Aorta (tissue), 5 donors: ENCODE results near the gene ITIH3. TPM values are rescaled to one million over a fixed set of nuclear protein-coding genes. Genes with fewer than 3 reads are reported as not detected.

ENCODE experiments used
- ATAC-seq: fragments of 200-7000 bp; cut with Tn5 transposase; one replicate; pipeline ENCODE4 v1.9.1; 2022; ENCODE audit warnings: moderate library complexity; ENCODE audit not compliant: low FRiP score
- DNase-seq, 2 donors: peaks; one replicate each; pipeline ENCODE4 v3.0.0-alpha.2; 2020
- H3K27ac ChIP-seq, 2 donors: one replicate each; pipeline ENCODE4 v1.5.1; 2013; ENCODE audit warnings: low read length in 2 of 2, mild to moderate bottlenecking in 2 of 2, moderate library complexity in 2 of 2, control low read depth in 1 of 2, inconsistent platforms in 1 of 2, low read depth in 1 of 2
- H3K27me3 ChIP-seq, 2 donors: one replicate each; pipeline ENCODE4 v1.6.1; 2013; ENCODE audit warnings: control low read depth in 1 of 2, low read length in 1 of 2, mild to moderate bottlenecking in 1 of 2, moderate library complexity in 1 of 2; ENCODE audit not compliant: insufficient read depth in 2 of 2, control insufficient read depth in 1 of 2
- H3K36me3 ChIP-seq, 2 donors: one replicate each; pipeline ENCODE4 v1.6.1; 2013; ENCODE audit warnings: control low read depth in 1 of 2, low read length in 1 of 2, mild to moderate bottlenecking in 1 of 2; ENCODE audit not compliant: insufficient read depth in 2 of 2, control insufficient read depth in 1 of 2
- H3K4me1 ChIP-seq, 2 donors: one replicate each; pipeline ENCODE4 v1.6.1; 2013; ENCODE audit warnings: low read length in 2 of 2, control low read depth in 1 of 2, mild to moderate bottlenecking in 1 of 2, moderate library complexity in 1 of 2; ENCODE audit not compliant: insufficient read depth in 2 of 2, control insufficient read depth in 1 of 2
- H3K4me3 ChIP-seq, 2 donors: one replicate each; pipeline ENCODE4 v1.5.1; 2013; ENCODE audit warnings: low read length in 2 of 2, control low read depth in 1 of 2, mild to moderate bottlenecking in 1 of 2
- H3K9me3 ChIP-seq: one replicate; pipeline ENCODE4 v1.6.1; 2013; ENCODE audit warnings: mild to moderate bottlenecking, low read length; ENCODE audit not compliant: control insufficient read depth
- WGBS, 2 donors: extraction: QIAGEN DNeasy Blood & Tissue Kit; methylation state at CpG; one replicate each; pipeline ENCODE4 v1.1.7; 2013; 5-methylcytosine and 5-hydroxymethylcytosine counted together
- intact Hi-C, 2 donors: fragments of 100-400 bp; cut with DNase I; formaldehyde crosslinking; loops; one replicate each; pipeline versions ENCODE4 v1.14.2 to v1.15.0; 2022
- polyA plus RNA-seq, 2 donors: library from polyadenylated mRNA; stranded (reverse); fragments of 200-250 nt; gene quantifications; one replicate each; pipeline ENCODE4 v1.2.3, GENCODE V29; 2013
- total RNA-seq, 2 donors: library from RNA; stranded (reverse); fragmentation: NEBNext Ultra II Directional; extraction: Animal tissue kit (Norgen Biotek cat#: 25700); gene quantifications; one replicate each; pipeline ENCODE4 v1.2.1, GENCODE V29; 2021
- donor health status: healthy with polysubstance abuse.
- donor health status: Bipolar disorder and iron deficiency.
- donor health status: DM: no; HTN: no; CAD: no.
- donor health status: DM: no; HTN: no; CAD: no.
- donor health status: DM: yes; HTN: yes; CAD: no.

ITIH3 gene
- total and polyA plus RNA-seq, 4 donors: 2.4 to 75.1 (median 6.2) TPM

DNA sequence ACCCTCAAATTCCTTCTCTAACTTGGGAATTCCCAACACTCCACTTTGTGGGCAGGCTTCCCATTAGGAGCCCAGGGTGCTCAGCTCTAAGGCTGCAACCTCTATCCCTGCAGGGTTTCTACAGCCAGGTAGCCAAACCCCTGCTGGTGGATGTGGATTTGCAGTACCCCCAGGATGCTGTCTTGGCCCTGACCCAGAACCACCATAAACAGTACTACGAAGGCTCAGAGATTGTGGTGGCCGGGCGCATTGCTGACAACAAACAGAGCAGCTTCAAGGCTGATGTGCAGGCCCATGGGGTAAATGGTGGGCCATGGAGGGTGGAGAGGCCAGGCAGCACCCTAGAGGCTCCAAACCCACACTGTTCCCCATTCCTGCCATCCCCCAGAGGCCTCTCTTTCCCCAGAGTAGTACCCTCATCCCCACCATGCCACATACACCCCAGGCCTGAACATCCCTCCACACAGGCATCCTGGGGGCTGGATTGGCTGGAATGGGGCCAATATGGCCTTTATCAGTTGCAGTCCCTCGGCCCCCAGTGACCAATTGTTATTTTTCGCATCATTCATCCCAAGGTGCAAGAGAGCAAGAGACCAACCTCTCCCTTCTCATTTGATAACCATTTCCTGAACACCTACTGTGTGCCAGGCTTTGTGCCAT, 9.5 kb upstream of the ITIH3 start:
- Histone ChIP-seq H3K36me3 (no peaks in the 10 kb centered on the region), H3K27me3 (no peaks in the 10 kb centered on the region), H3K4me3 (no peak overlapping the region), H3K27ac (no peak overlapping the region), H3K4me1 (no peaks in the 10 kb centered on the region), H3K9me3 (no peaks in the 10 kb centered on the region)
- ATAC-seq: no peak
- DNase-seq: peak in 1 of 2 donors; percentile 28
- intact Hi-C loops: no loop called here
- 81 to 86% methylated on average over 5 of the region's 5 CpGs for WGBS, 2 donors

DNA sequence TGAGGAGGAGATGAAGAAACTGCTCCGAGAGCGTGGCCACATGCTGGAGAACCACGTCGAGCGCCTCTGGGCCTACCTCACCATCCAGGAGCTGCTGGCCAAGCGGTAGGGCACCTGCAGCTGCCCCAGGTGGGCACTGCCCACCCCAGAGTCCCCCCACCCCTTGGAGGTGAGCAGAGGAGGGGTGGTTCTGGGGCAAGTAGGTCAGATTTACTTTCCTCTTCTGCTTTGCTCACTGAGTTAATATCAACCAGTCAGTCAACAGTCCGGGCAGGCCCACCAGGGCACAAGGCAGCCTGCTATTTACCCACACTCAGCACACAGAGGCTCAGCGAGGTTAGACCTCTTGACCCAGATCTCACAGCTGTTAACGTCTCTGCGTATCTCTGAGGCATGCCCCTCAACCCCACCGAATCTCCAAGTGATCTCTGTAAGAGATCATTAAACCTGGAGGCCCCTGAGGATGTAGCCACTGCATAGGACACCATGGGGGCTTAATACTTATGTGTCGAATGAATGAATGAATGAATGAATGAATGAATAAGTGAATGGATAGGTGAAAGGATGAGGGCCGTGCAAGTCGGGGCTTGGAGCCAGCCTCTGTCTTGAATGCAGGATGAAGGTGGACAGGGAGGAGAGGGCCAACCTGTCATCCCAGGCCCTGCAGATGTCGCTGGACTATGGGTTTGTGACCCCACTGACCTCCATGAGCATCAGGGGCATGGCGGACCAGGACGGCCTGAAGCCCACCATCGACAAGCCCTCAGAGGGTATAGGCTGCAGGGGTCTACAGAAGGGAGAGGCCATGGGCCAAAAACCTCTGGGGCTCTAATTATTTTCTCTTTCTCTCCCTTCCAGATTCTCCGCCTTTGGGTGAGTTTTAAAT, 8.0 kb upstream of the ITIH3 start:
- Histone ChIP-seq H3K36me3 (no peaks in the 10 kb centered on the region), H3K27ac (no peak overlapping the region), H3K9me3 (no peaks in the 10 kb centered on the region), H3K4me1 (no peaks in the 10 kb centered on the region), H3K4me3 (no peak overlapping the region), H3K27me3 (no peaks in the 10 kb centered on the region)
- ATAC-seq (no peak), DNase-seq (peak; percentile 42 to 51)
- intact Hi-C loops: no loop called here
- WGBS, 2 donors: 84 to 88% methylated on average over 19 of the region's 19 CpGs

DNA sequence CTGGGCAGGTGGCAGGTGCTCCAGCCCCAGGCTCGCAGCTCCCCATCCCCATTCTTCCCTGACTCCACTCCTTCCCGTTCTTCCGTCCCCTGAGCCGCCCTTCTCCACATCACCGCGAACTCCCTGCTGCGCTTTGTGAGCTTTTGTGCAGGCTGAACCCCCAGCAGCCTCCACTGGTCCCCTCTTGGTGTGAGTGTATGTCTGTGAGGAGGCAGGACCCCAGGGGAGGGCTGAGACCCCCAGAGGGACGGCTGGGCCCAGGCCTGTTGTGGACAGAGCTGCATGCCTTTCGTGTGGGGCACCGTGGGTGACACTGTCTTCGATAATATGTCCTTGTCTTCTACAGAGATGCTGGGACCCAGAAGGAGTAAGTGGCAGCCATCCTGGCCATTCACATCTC, 7.3 kb upstream of the ITIH3 start:
- Histone ChIP-seq H3K4me1 (no peaks in the 10 kb centered on the region), H3K27ac (no peak overlapping the region), H3K4me3 (no peak overlapping the region), H3K36me3 (no peaks in the 10 kb centered on the region), H3K27me3 (no peaks in the 10 kb centered on the region), H3K9me3 (no peaks in the 10 kb centered on the region)
- ATAC-seq (no peak), DNase-seq (peak; percentile 36 to 45)
- WGBS, 2 donors: 87 to 90% methylated on average over 11 of the region's 11 CpGs
- intact Hi-C loops: no loop called here

DNA sequence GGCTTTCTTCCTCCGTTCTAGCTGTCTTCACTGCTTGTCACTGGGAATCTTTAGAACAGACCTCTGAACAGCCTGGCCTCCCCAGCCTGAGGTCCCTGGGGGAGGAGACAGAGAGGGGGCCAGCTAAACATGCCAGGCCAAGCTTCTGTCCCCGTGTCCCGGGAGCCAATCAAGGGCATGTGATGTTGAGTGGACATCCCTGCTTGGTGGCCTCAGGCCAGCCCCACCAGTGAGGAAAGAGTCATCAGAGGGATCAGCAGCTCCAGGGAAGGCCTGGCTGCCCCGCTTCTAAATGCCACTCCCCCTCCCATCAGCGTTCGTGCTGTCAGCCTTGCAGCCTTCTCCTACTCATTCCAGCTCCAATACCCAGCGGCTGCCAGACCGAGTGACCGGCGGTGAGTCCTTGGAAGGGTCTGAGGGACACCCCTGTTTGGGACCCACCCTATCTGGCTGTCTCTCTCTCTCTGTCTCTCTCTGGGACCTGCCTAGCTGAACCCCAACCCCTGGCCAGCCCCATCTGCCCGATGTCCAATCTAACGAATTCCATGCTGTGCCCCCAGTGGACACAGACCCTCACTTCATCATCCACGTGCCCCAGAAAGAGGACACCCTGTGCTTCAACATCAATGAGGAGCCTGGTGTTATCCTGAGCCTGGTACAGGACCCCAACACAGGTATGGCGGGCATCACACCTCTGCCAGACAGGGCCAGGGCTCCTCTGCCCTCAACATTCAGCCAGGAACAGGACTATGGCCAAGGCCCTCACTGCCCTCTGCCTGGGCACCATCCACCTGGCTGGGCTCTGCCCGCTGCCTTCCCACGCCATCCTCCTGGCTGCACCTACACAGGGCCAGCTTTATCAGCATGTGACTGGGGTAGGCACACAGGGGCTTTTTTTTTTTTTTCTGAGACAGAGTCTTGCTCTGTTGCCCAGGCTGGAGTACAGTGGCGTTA, 6.6 kb upstream of the ITIH3 start:
- no peaks in the 10 kb centered on the region for H3K9me3 ChIP-seq
- no peak overlapping the region for H3K4me3 ChIP-seq
- H3K27me3 ChIP-seq: no peaks in the 10 kb centered on the region
- intact Hi-C loops: no loop called here
- no peaks in the 10 kb centered on the region for H3K4me1 ChIP-seq
- peak; percentile 36 to 72 for DNase-seq
- H3K36me3 ChIP-seq: no peaks in the 10 kb centered on the region
- no peak overlapping the region for H3K27ac ChIP-seq
- ATAC-seq: no peak
- WGBS, 2 donors: 64 to 70% methylated on average over 16 to 17 of the region's 17 CpGs

DNA sequence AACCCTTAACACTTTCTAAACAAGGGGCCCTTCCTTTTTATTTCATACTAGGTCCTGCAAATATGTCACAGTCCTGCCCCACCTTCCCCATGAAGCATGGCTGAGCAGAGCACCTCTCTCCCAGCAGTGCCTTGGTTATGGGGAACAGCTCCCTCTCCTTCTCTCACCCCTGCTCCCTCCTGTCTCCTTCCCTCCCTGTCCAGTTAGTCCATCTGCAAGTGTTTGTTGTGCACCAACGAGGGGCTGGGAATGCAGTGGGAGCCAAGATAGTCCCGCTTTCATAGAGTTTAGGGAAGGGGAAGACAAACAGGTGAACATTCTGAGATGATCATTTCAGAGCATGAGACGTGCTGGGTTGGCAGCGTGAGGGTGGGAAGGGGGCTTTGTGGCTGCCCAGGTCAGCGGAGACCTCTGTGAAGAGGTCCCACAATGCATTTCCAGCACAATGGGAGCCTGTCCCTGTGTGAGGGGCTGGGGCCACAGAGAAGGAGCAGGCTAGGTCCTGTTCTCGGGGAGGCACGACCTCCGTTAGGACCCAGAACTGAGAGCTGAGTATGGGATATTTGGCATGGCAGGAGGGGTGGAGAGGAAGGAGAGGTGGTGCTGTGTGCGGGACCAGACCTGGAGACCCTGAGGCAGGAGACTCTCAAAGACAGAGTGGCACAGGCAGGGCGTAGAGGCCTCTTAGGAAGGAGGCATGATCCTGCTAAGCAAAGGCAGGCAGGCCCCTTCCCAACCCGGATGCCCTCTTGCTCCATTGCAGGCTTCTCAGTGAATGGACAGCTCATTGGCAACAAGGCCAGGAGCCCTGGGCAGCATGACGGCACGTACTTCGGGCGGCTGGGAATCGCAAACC, 5.5 kb upstream of the ITIH3 start:
- Histone ChIP-seq H3K27ac (no peak overlapping the region), H3K36me3 (no peaks in the 10 kb centered on the region), H3K9me3 (no peaks in the 10 kb centered on the region), H3K4me1 (no peaks in the 10 kb centered on the region), H3K4me3 (no peak overlapping the region), H3K27me3 (no peaks in the 10 kb centered on the region)
- ATAC-seq (no peak), DNase-seq (peak; percentile 36 to 56)
- intact Hi-C loops: no loop called here
- 82 to 84% methylated on average over 16 of the region's 16 CpGs for WGBS, 2 donors

DNA sequence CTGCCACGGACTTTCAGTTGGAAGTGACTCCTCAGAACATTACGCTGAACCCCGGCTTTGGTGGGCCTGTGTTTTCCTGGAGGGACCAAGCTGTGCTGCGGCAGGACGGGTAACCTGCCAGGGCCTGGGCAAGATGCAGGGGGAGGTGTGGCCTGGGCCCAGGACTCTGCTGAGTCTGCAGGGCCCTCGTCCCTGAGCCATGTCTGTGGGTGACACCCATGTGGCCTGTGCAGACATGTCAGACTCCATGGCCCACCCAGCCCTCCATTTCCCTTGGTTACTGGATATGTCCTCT, 4.9 kb upstream of the ITIH3 start:
- no peaks in the 10 kb centered on the region for H3K27me3 ChIP-seq
- no peak for ATAC-seq
- H3K27ac ChIP-seq: no peak overlapping the region
- H3K9me3 ChIP-seq: no peaks in the 10 kb centered on the region
- intact Hi-C loops: no loop called here
- no peak overlapping the region for H3K4me3 ChIP-seq
- H3K36me3 ChIP-seq: no peaks in the 10 kb centered on the region
- H3K4me1 ChIP-seq: no peaks in the 10 kb centered on the region
- no peak for DNase-seq
- WGBS, 2 donors: 84 to 88% methylated on average over 6 of the region's 6 CpGs

DNA sequence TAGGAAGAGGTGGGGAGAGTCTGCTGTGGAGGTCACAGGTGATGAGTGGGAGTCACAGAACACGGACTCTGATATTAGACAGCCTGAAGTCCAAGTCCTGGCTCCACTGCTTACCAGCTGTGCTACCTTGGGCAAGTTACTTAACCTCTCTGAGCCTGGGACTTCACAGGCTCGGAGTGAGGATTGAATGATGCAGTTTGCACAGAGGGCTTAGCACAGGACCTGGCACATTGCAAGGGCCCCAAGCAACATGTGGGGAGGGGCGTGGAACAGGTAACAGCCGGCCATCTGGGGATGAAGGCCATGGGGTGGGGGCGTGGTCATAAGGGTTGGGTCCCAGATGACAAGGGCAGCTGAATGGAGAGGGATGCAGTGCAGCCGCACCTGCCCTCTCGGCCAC, 4.3 kb upstream of the ITIH3 start:
- DNase-seq (peak; percentile 26 to 61), ATAC-seq (no peak)
- Histone ChIP-seq H3K27ac (no peak overlapping the region), H3K9me3 (no peaks in the 10 kb centered on the region), H3K36me3 (no peaks in the 10 kb centered on the region), H3K4me3 (no peak overlapping the region), H3K27me3 (no peaks in the 10 kb centered on the region), H3K4me1 (no peaks in the 10 kb centered on the region)
- 90% methylated on average over 7 of the region's 7 CpGs for WGBS, 2 donors
- intact Hi-C loops: no loop called here

DNA sequence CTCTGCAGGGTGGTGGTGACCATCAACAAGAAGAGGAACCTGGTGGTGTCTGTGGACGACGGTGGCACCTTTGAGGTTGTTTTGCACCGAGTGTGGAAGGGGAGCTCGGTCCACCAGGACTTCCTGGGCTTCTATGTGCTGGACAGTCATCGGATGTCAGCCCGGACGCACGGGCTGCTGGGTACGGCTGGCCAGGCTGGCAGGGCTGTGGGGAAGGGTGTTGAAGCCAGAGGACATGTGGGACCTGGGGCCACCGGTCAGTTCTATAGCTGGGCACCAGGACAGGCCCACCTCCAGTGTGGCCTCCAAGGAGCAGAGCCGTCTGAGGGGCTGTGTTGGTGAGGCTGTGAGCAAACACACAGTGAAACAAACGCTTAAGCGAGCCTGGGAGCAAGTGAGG, 3.9 kb upstream of the ITIH3 start:
- DNase-seq (peak in 1 of 2 donors; percentile 35), ATAC-seq (no peak)
- 85 to 89% methylated on average over 13 of the region's 13 CpGs for WGBS, 2 donors
- no peaks in the 10 kb centered on the region for H3K36me3 ChIP-seq
- no peaks in the 10 kb centered on the region for H3K4me1 ChIP-seq
- intact Hi-C loops: no loop called here
- H3K9me3 ChIP-seq: no peaks in the 10 kb centered on the region
- H3K27ac ChIP-seq: no peak overlapping the region
- H3K27me3 ChIP-seq: no peaks in the 10 kb centered on the region
- H3K4me3 ChIP-seq: no peak overlapping the region
